HG03354 (cell line): ENCODE measurements around the gene RAI14.
A peak's percentile ranks its signal among the peaks of the same experiment; 100 is the strongest.

Experiments used
- ATAC-seq: cut with Tn5 transposase; IDR thresholded peaks from one replicate; pipeline ENCODE4 v1.9.1; 2021; ENCODE audit warnings: mild to moderate bottlenecking; ENCODE audit not compliant: unreplicated experiment, poor library complexity, severe bottlenecking

RAI14 gene

GRCh38 chr5:34833976-34834793 lies 178.1 kb downstream of the RAI14 start:
- no peak for ATAC-seq

- no peak for ATAC-seq
Observed at GRCh38 chr5:34834794-34835089, 178.6 kb downstream of the RAI14 start.

DNA sequence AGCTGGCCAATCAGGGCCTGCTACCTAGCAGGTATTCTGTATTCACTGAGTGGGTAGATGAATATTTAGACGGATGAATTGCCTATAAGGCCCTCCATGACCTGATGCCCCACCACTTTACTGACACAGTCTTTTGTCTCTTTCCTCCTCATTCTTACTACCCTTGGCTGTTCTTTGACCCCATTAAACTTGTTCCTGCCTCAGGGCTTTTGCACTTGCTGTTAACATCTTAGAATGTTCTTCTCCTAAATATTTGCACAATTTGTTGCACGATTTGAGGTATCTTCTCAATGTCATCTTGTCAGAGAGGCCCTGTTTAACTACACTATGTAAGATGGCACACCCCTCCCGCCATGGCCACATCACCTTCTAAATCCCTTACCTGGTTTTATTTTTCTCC lies 179.5 kb downstream of the RAI14 start:
- no peak for ATAC-seq

DNA sequence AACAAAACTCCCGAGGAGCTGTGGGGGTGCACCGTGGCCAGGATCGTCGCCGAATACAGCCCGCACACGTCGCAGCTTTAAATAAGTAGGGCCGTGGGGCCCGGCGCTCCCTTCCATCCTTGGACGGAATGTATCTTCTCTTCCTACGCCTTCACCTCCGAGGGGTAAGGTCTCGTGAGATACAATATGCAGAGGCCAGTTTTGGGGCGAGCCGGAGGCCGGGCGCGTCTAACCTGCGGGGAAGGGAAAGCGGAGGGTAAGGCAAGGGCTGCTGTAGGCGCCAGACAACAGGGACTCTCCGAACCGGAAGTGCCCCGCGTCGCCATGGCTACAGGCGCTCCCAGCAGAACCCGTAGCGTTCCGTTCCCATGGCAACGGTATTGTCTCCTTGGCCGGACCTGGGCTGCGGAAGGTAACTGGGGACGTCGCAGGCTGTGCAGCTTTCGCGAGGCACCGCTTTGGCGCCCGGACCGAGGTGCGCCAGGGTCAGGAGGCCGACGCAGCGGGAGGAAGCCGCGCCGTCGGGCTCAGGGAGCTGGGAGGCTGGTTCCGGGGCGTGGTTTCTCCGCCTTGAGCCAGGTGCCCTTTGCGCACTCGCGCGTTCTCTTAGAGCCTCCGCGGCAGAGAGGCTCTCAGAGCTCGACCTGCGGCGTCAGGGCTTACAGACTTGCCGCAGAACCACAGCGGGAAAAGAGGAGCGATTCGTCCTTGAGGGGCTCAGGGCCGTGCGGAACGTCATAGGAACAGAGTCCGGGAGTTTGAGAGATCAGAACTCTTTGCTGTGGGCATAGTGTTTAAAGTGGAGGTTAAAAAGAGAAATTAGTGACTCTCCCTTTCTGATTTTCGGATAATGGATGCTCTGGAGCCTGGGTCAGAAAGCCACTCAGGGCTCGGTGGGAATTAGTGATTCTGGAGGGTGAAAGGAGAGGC lies 182.9 kb downstream of the RAI14 start, which contains the start of gene TTC23L:
Gene TTC23L, plus strand, starts transcription at position 380 of the 930 bp plus-strand sequence. CDS start 1,508 bp downstream, outside the sequence.
- peak; percentile 99 for ATAC-seq

DNA sequence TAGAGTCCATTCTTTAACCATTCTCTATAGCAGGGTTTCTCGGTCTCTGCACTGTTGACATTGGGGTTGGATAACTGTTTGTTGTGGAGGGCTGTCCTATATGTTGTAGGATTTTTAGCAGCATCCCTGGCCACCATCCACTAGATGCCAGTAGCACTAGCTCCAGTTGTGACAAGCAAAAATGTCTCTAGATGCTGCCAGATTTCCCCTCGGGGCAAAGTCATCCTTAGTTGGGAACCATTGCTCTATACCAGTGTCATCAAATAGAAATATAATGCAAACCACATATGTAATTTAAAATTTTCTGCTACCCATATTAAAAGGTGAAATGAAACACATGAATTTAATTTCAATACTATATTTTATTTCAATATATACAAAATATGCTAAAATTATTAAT lies 185.7 kb downstream of the RAI14 start:
- no peak for ATAC-seq

DNA sequence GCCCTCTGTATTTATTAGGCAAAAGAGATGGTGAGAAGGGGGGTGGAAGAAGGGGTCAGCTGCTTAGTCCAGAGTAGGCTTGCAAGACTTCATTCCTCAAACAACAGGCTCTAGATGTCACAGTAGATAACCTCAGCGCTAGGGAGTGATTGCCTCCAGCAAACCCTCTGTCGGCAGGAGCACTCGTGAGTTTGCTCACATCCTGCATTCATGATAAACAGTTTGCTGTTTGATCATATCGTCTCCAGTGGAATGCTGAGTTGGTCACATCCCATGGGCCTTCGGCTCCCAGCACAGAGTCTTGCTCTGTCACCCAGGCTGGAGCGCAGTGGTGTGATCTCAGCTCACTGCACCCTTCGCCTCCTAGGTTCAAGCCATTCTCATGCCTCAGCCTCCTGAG lies 186.4 kb downstream of the RAI14 start:
- no peak for ATAC-seq

DNA sequence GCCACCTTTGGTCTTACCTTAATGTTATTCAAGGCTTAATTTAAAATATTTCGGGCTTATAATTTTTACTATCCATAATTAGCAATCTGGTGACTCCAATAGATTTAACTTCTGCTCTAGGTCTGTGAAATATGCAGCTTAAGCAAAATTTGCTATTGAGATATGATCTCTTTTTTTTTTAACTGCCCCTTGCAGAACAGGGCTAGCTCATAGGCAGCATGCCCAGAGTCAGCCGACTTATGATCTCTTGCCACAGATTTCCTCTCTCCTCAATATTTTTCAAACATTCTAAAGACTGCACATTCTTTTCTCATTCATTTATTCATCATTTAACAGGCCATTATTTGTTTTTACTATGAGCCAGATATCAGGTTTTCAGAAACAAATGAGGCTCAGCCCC lies 187.4 kb downstream of the RAI14 start:
- ATAC-seq, result no peak

DNA sequence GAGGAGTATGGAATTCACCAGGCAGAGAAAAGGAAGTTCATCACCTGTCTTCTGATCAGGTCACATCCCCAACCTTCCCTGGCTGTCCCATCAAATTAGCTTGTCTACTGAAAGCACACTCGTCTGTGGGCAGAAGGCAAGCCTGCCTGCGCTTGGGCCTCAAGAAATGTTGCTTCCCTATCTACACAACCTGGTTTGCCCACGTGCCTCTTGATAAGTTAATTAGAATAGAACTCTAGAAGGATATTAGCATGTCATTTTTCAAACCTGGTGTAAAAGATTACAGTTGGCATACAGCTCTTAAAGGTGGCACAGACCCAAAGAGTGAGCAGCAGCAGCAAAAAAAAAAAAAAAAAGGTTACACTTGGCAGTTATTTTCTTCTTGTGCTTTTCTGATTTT lies 188.0 kb downstream of the RAI14 start:
- ATAC-seq, result no peak

GRCh38 chr5:34844999-34845398 lies 188.9 kb downstream of the RAI14 start:
- ATAC-seq, result no peak

- no peak for ATAC-seq
Observed at GRCh38 chr5:34847056-34847455, 190.9 kb downstream of the RAI14 start.

DNA sequence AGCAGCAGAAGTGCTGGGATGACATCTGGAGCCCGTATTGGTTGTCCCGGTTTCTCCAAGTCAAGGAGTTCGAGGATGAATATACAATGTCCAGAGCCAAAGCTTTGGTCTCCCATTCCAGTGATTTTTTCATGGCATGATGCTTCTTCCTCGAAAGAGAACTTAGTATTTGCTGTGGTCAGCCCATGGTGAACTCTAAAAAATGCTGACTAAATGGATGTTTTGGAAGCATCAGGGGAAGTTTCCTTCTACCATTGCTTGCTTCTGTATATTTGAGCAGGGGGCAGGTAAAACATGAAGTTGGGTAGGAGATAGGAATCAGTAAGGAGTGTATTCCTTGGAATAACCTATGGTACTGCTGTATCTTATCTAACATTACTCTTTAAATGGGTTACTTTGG lies 191.4 kb downstream of the RAI14 start:
- ATAC-seq, result no peak

GRCh38 chr5:34848230-34848629 lies 192.1 kb downstream of the RAI14 start:
- ATAC-seq, result no peak

DNA sequence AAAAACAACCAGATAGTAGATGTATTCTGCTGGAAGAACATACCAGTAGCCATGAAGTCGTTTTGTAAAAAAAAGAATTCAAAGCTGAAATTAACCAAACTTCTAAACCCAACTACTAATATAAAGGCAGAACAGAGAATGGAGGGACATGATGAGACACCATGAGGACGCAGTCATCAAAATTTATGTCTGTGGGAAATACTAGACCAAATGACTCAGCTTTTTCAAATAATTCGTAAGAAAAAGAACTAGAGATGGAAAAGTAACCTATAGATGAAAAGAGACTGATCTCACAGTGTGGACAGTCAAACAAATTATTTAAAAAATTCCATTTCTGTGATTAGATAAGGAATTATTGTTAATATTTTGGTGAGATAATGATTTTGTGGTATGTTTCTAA lies 193.1 kb downstream of the RAI14 start:
- ATAC-seq, result no peak

- ATAC-seq, result peak; percentile 95
Observed at GRCh38 chr5:34854459-34855174, 198.5 kb downstream of the RAI14 start.

GRCh38 chr5:34857161-34857560 lies 201.0 kb downstream of the RAI14 start:
- ATAC-seq, result no peak

- no peak for ATAC-seq
Observed at GRCh38 chr5:34857894-34858293, 201.8 kb downstream of the RAI14 start.

DNA sequence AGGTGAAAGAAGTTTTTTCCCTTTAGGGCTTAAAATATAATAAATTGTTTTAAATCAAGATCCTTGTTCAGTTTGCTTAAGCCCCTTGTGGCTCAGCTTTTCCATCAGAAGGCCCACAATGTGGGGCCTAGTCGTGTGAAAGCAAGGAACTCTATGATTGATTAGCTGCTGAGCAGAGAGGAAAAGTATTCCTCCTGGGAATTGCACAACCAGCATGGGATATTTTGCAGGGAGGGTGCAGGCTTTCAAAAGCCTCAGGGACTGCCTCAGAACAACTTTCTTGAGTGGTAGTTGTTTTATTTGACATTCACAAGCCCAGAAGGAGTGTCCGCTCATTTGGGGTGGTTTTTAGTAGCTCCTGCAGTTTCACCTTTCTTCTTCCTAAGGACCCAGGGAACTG lies 202.7 kb downstream of the RAI14 start:
- ATAC-seq, result no peak

DNA sequence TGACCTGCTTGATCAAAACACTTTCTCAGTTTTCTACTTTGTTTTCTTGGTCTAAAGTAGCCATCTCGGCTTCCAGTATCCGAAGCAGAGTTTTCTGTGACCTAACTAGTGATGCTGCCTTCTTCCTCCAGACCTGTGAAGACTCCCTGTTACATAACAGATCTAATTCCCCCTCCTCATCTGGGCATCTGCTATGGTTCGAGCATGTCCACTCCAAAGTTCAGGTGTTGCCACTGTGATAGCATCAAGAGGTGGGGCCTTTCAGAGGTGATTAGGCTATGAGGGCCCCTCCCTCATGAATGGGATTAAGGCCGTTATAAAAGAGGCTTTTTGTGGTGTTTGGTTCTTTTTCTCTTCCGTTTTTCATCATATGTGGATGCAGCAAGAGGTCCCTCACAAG lies 203.1 kb downstream of the RAI14 start:
- ATAC-seq, result no peak

- no peak for ATAC-seq
Observed at GRCh38 chr5:34863946-34864345, 207.8 kb downstream of the RAI14 start.

GRCh38 chr5:34865091-34865490 lies 209.0 kb downstream of the RAI14 start:
- ATAC-seq, result no peak
